Brain microvascular endothelial cell (primary cell): ENCODE data around the gene SH3RF3.

ENCODE experiments used
- DNase-seq: peaks from one replicate; pipeline ENCODE4 v3.0.0-alpha.2; 2020
- H3K27ac ChIP-seq: fragments of 250-450 bp; sonication (Bioruptor Pico); 2 replicates; pipeline ENCODE4 v1.5.1; 2020; ENCODE audit warnings: mild to moderate bottlenecking, moderate library complexity
- H3K27me3 ChIP-seq: fragments of 250-450 bp; sonication (Bioruptor Pico); replicated peaks from 2 replicates; pipeline ENCODE4 v1.5.1; 2020; ENCODE audit warnings: mild to moderate bottlenecking
- H3K36me3 ChIP-seq: fragments of 250-450 bp; sonication (Bioruptor Pico); replicated peaks from 2 replicates; pipeline ENCODE4 v1.5.1; 2020; ENCODE audit warnings: mild to moderate bottlenecking
- H3K4me3 ChIP-seq: 2 replicates; pipeline ENCODE4 v1.5.1; 2011; ENCODE audit warnings: low read depth, mild to moderate bottlenecking, control low read depth, low read length, moderate library complexity
- CTCF ChIP-seq: IDR thresholded peaks from 2 replicates; pipeline ENCODE4 v1.5.1; 2011; ENCODE audit warnings: low read depth, mild to moderate bottlenecking, moderate library complexity, low read length, control low read depth, inconsistent platforms; ENCODE audit errors: missing control alignments
- in situ Hi-C: cut with HindIII; loops from 2 replicates; pipeline ENCODE4 v1.10.0; 2017; ENCODE audit warnings: low sequenced_read_pairs, low pct_ligation_motif_present

SH3RF3 gene

GRCh38 chr2:109144271-109144670 is 15.3 kb downstream of the SH3RF3 start:
- in situ Hi-C loops: loop anchor here (25.0 kb wide), 2 partner anchors 168 to 343 kb away; no protein-coding TSS in a partner anchor
- no peak overlapping the region for H3K4me3 ChIP-seq
- no peak overlapping the region for H3K27ac ChIP-seq
- no peak for DNase-seq
- no peak for TF ChIP-seq CTCF
- no peaks in the 10 kb centered on the region for H3K36me3 ChIP-seq
- no peaks in the 10 kb centered on the region for H3K27me3 ChIP-seq

- in situ Hi-C loops: loop anchor here (25.0 kb wide), 2 partner anchors 168 to 343 kb away; no protein-coding TSS in a partner anchor
- no peak overlapping the region for H3K4me3 ChIP-seq
Measured at GRCh38 chr2:109144721-109145120, 15.7 kb downstream of the SH3RF3 start.

GRCh38 chr2:109145286-109145685 is 16.3 kb downstream of the SH3RF3 start:
- no peak overlapping the region for H3K27ac ChIP-seq

More at GRCh38 chr2:109144721-109145120, 15.7 kb downstream of the SH3RF3 start:
- no peaks in the 10 kb centered on the region for H3K27me3 ChIP-seq
- H3K27ac ChIP-seq: no peak overlapping the region
- TF ChIP-seq CTCF: no peak
- H3K36me3 ChIP-seq: no peaks in the 10 kb centered on the region
- DNase-seq: no peak

DNA sequence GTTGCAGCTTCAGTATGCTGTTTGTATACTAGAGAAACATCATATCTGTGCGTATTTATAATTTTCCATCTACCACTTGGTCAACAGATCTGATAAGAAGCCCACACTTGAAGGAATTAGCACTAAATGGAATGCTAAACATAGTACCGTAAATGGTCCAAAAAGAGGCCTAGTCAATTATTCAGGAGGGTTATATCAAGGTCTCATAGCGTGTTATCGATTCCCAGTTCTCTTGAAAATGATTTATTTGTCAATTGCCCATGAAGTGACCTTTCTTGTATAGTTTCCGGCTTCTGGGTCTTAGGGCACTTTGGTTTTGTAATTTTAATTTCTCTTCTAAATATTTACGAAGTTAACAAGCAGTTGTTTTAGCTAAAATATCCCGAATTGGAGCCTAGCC is 18.4 kb downstream of the SH3RF3 start:
- DNase-seq: no peak
- TF ChIP-seq CTCF: no peak
- Histone ChIP-seq H3K27ac (no peak overlapping the region), H3K36me3 (no peaks in the 10 kb centered on the region), H3K4me3 (no peak overlapping the region), H3K27me3 (no peaks in the 10 kb centered on the region)
- in situ Hi-C loops: loop anchor here (25.0 kb wide), 2 partner anchors 165 to 340 kb away; no protein-coding TSS in a partner anchor

More at GRCh38 chr2:109145286-109145685, 16.3 kb downstream of the SH3RF3 start:
- in situ Hi-C loops: loop anchor here (25.0 kb wide), 2 partner anchors 167 to 342 kb away; no protein-coding TSS in a partner anchor
- Histone ChIP-seq H3K4me3 (no peak overlapping the region), H3K27me3 (no peaks in the 10 kb centered on the region), H3K36me3 (no peaks in the 10 kb centered on the region)
- no peak for DNase-seq
- TF ChIP-seq CTCF: no peak

DNA sequence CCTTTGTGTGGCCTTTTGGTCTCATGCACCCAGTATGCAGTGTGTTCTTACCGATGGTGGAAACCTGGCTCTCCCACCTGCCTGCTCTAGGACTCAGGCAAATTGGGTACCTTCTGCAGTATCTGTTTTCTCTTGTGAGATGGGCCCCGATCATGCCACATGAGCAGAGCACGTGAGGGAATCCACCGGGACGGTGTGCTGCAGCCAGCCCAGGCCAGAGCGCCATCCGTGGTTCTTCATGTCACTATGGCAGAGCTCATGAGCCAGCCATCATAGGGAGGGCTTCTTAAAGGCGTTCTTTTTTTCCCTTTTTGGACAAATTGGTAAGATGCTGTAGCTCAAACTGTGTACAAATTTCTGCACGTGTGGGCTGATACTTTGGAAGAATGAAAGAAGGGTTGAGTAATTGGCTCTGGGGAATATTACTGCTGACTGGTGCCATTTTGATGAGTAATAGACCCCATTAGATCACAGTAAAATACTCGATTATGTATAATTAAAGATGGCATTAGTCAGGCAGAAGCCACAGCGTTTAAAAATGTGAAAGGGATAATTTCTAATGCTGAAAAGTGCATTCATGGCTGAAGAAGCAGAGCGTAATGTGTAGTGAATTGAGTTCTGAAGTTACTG is 19.2 kb downstream of the SH3RF3 start:
- H3K4me3 ChIP-seq: no peak overlapping the region
- no peak overlapping the region for H3K27ac ChIP-seq
- in situ Hi-C loops: loop anchor here (25.0 kb wide), 2 partner anchors 164 to 339 kb away; no protein-coding TSS in a partner anchor
- no peak for DNase-seq
- H3K27me3 ChIP-seq: no peaks in the 10 kb centered on the region
- TF ChIP-seq CTCF: no peak
- no peaks in the 10 kb centered on the region for H3K36me3 ChIP-seq
